NB4 (cell line): Measurements from ENCODE around the gene PRADC1.
A peak's percentile ranks its signal among the peaks of the same experiment; 100 is the strongest.

Experiments used
- DNase-seq: peaks from one replicate; pipeline ENCODE4 v3.0.0; 2010; ENCODE audit warnings: low read depth
- H3K4me3 ChIP-seq: one replicate; pipeline ENCODE4 v1.5.1; 2011; ENCODE audit warnings: mild to moderate bottlenecking, low read depth, low read length, moderate library complexity
- CTCF ChIP-seq: IDR thresholded peaks from one replicate; pipeline ENCODE4 v1.5.1; 2012; ENCODE audit warnings: low read depth, low read length
- MAX ChIP-seq: IDR thresholded peaks from 2 replicates; pipeline ENCODE4 v1.6.1; 2011; ENCODE audit warnings: low read depth, low read length
- MYC ChIP-seq: IDR thresholded peaks from 2 replicates; pipeline ENCODE4 v1.6.1; 2011; ENCODE audit warnings: low read depth, low read length
- POLR2A ChIP-seq: IDR thresholded peaks from 2 replicates; pipeline ENCODE4 v1.6.1; 2011; ENCODE audit warnings: mild to moderate bottlenecking; ENCODE audit not compliant: insufficient read length; ENCODE audit errors: extremely low read depth

Gene PRADC1

GRCh38 chr2:73257021-73257420 is 24.0 kb upstream of the PRADC1 start:
- TF ChIP-seq POLR2A, result no peak
- TF ChIP-seq MAX, result no peak
- no peak for TF ChIP-seq MYC
- no peak for TF ChIP-seq CTCF
- H3K4me3 ChIP-seq, result no peak overlapping the region
- DNase-seq, result no peak

- TF ChIP-seq MYC, result no peak
- no peak for TF ChIP-seq MAX
- TF ChIP-seq CTCF, result no peak
- no peak for TF ChIP-seq POLR2A
- H3K4me3 ChIP-seq, result no peak overlapping the region
- DNase-seq, result no peak
These were observed 23.5 kb upstream of the PRADC1 start for GRCh38 chr2:73256618-73256922.

GRCh38 chr2:73255907-73256617 is 23.0 kb upstream of the PRADC1 start:
- no peak overlapping the region for H3K4me3 ChIP-seq
- TF ChIP-seq MAX (no peak), CTCF (no peak), POLR2A (no peak), MYC (no peak)
- DNase-seq, result no peak

GRCh38 chr2:73255007-73255644 is 22.1 kb upstream of the PRADC1 start:
- peak; percentile 45 for DNase-seq
- no peak overlapping the region for H3K4me3 ChIP-seq

GRCh38 chr2:73254343-73255006 is 21.4 kb upstream of the PRADC1 start:
- H3K4me3 ChIP-seq, result no peak overlapping the region
- no peak for DNase-seq
- no peak for TF ChIP-seq MAX
- TF ChIP-seq MYC, result no peak
- no peak for TF ChIP-seq CTCF
- peak; percentile 11 for TF ChIP-seq POLR2A

More at GRCh38 chr2:73255007-73255644, 22.1 kb upstream of the PRADC1 start:
- TF ChIP-seq POLR2A, result no peak
- no peak for TF ChIP-seq MYC
- TF ChIP-seq MAX, result no peak
- TF ChIP-seq CTCF, result no peak
